Tibial nerve (tissue), 4 donors: ENCODE results near the gene KRT28.

ENCODE experiments used
- CTCF ChIP-seq, 5 experiments: fragments of 200-600 bp in 3 of 5; fragments of 450-650 bp in 2 of 5; sonication (generic) in 3 of 5; IDR thresholded peaks; one replicate each; pipeline ENCODE4 v1.5.1; 2016 to 2019; ENCODE audit warnings: antibody characterized with exemption in 5 of 5, mild to moderate bottlenecking in 3 of 5, moderate library complexity in 2 of 5
- EP300 ChIP-seq, 2 donors: sonication (generic); formaldehyde crosslinking; IDR thresholded peaks; one replicate each; pipeline ENCODE4 v1.6.1; 2017; ENCODE audit warnings: antibody characterized with exemption in 2 of 2, mild to moderate bottlenecking in 1 of 2

GRCh38 chr17:40843242-40843641 is 43.5 kb upstream of the KRT28 start:
- TF ChIP-seq CTCF (IDR thresholded peaks at IDR 0.05) = no peak
- TF ChIP-seq EP300 (IDR thresholded peaks at IDR 0.05) = no peak
